IMR-90 (cell line): ENCODE results near the gene BAZ2B. TPM values are rescaled to one million over a fixed set of nuclear protein-coding genes. Genes with fewer than 3 reads are reported as not detected.

Experiments
- ATAC-seq: fragments of 200-7000 bp; cut with Tn5 transposase; 2 replicates; pipeline ENCODE4 v1.9.1; 2020; ENCODE audit warnings: low read depth, mild to moderate bottlenecking, moderate library complexity
- BruUV-seq: library from RNA; stranded (reverse); fragments of 400-500 nt; replicated peaks from 2 replicates; lab custom pipeline; 2021; lab: Mats Ljungman, UMichigan
- CTCF ChIA-PET: fragments of 300-600 bp; formaldehyde crosslinking; extraction: SDS; loops from one replicate; lab custom pipeline; 2021; ENCODE audit warnings: antibody characterized with exemption; lab: Yijun Ruan, JAX
- POLR2A ChIA-PET: fragments of 300-600 bp; sonication (Branson Sonifier 250); formaldehyde crosslinking; loops from one replicate; lab custom pipeline; 2022; ENCODE audit warnings: antibody characterized with exemption; ENCODE audit not compliant: unreplicated experiment; lab: Charles Lee
- DNase-seq: peaks from one replicate; pipeline ENCODE4 v3.0.0; 2013
- H2AFZ ChIP-seq: replicated peaks from 2 replicates; pipeline ENCODE3; 2013; ENCODE audit warnings: low read length, mild to moderate bottlenecking; ENCODE audit not compliant: poor library complexity
- H2AK5ac ChIP-seq: 2 replicates; pipeline ENCODE4 v1.6.1; 2013; ENCODE audit warnings: low read depth, low read length, inconsistent platforms
- H2AK9ac ChIP-seq: replicated peaks from 2 replicates; pipeline ENCODE3; 2013; ENCODE audit warnings: mild to moderate bottlenecking, low read depth, low read length, moderate library complexity; ENCODE audit not compliant: poor library complexity
- H2BK120ac ChIP-seq: 2 replicates; pipeline ENCODE4 v1.6.1; 2013; ENCODE audit warnings: low read depth, low read length, inconsistent platforms
- H2BK15ac ChIP-seq: 3 replicates; pipeline ENCODE4 v1.6.1; 2013; ENCODE audit warnings: low read depth, low read length, inconsistent platforms
- H2BK20ac ChIP-seq: 2 replicates; pipeline ENCODE4 v1.6.1; 2013; ENCODE audit warnings: low read depth, mild to moderate bottlenecking, inconsistent platforms, low read length, moderate library complexity
- H2BK5ac ChIP-seq: 2 replicates; pipeline ENCODE4 v1.6.1; 2013; ENCODE audit warnings: mild to moderate bottlenecking, low read depth, low read length, inconsistent platforms; ENCODE audit not compliant: poor library complexity, severe bottlenecking
- H3K14ac ChIP-seq: replicated peaks from 2 replicates; pipeline ENCODE4 v1.6.1; 2013; ENCODE audit warnings: low read depth, low read length, inconsistent platforms
- H3K18ac ChIP-seq: 2 replicates; pipeline ENCODE4 v1.6.1; 2013; ENCODE audit warnings: low read depth, low read length, control low read depth
- H3K23ac ChIP-seq: 2 replicates; pipeline ENCODE4 v1.6.1; 2013; ENCODE audit warnings: low read depth, low read length, inconsistent platforms
- H3K27ac ChIP-seq: 2 replicates; pipeline ENCODE4 v1.5.1; 2013; ENCODE audit warnings: mild to moderate bottlenecking, control low read depth, low read length; ENCODE audit not compliant: insufficient read depth
- H3K27me3 ChIP-seq: 2 replicates; pipeline ENCODE4 v1.6.1; 2013; ENCODE audit warnings: low read length; ENCODE audit not compliant: control insufficient read depth, insufficient read depth
- H3K36me3 ChIP-seq: 2 replicates; pipeline ENCODE4 v1.6.1; 2013; ENCODE audit warnings: low read length, mixed read lengths; ENCODE audit not compliant: control insufficient read depth, insufficient read depth
- H3K4ac ChIP-seq: 2 replicates; pipeline ENCODE4 v1.6.1; 2013; ENCODE audit warnings: low read depth, low read length, inconsistent platforms
- H3K4me1 ChIP-seq: 2 replicates; pipeline ENCODE4 v1.6.1; 2013; ENCODE audit warnings: low read length, mixed read lengths; ENCODE audit not compliant: control insufficient read depth, insufficient read depth
- H3K4me2 ChIP-seq: 2 replicates; pipeline ENCODE4 v1.6.1; 2013; ENCODE audit warnings: low read depth, mild to moderate bottlenecking, control low read depth, low read length, moderate library complexity
- H3K4me3 ChIP-seq: 2 replicates; pipeline ENCODE4 v1.5.1; 2013; ENCODE audit warnings: low read depth, mild to moderate bottlenecking, control low read depth, low read length, moderate library complexity; ENCODE audit not compliant: insufficient read depth
- H3K56ac ChIP-seq: 2 replicates; pipeline ENCODE4 v1.6.1; 2013; ENCODE audit warnings: low read length, inconsistent platforms; ENCODE audit not compliant: insufficient read depth; ENCODE audit errors: extremely low read depth
- H3K79me1 ChIP-seq, 2 experiments: 2 replicates each; pipeline ENCODE4 v1.6.1; 2013; ENCODE audit warnings: low read length in 2 of 2, inconsistent platforms in 1 of 2, low read depth in 1 of 2
- H3K9ac ChIP-seq: 2 replicates; pipeline ENCODE4 v1.6.1; 2013; ENCODE audit warnings: low read depth, low read length, control low read depth
- H3K9me1 ChIP-seq: 2 replicates; pipeline ENCODE4 v1.6.1; 2013; ENCODE audit warnings: low read length, inconsistent platforms; ENCODE audit not compliant: insufficient read depth
- H3K9me3 ChIP-seq: 2 replicates; pipeline ENCODE4 v1.6.1; 2013; ENCODE audit warnings: low read length; ENCODE audit not compliant: control insufficient read depth, insufficient read depth
- H4K20me1 ChIP-seq: 2 replicates; pipeline ENCODE4 v1.6.1; 2013; ENCODE audit warnings: low read length, inconsistent platforms; ENCODE audit not compliant: insufficient read depth
- H4K5ac ChIP-seq: 2 replicates; pipeline ENCODE4 v1.6.1; 2013; ENCODE audit warnings: mild to moderate bottlenecking, low read depth, low read length, control low read depth
- H4K8ac ChIP-seq, 2 experiments: 2 replicates each; pipeline ENCODE4 v1.6.1; 2013; ENCODE audit warnings: low read depth in 2 of 2, low read length in 2 of 2, control low read depth in 1 of 2, inconsistent platforms in 1 of 2
- H4K91ac ChIP-seq: 2 replicates; pipeline ENCODE4 v1.6.1; 2013; ENCODE audit warnings: low read depth, low read length, inconsistent platforms; ENCODE audit not compliant: insufficient read depth
- BHLHE40 ChIP-seq: fragments of 150-350 bp; IDR thresholded peaks from 2 replicates; pipeline ENCODE4 v1.6.1; 2016; ENCODE audit warnings: mild to moderate bottlenecking, low read depth, low read length
- CHD1 ChIP-seq: IDR thresholded peaks from 2 replicates; pipeline ENCODE4 v1.6.1; 2012; ENCODE audit warnings: low read depth, low read length, improper control_type of control experiment
- CTCF ChIP-seq: conservative IDR thresholded peaks from 2 replicates; pipeline ENCODE4 v1.5.1; 2012; ENCODE audit warnings: mild to moderate bottlenecking, low read depth, low read length, improper control_type of control experiment
- FOS ChIP-seq: fragments of 150-350 bp; IDR thresholded peaks from 2 replicates; pipeline ENCODE4 v1.6.1; 2016; ENCODE audit warnings: low read depth, low read length
- MAFK ChIP-seq: IDR thresholded peaks from 2 replicates; pipeline ENCODE4 v1.6.1; 2012; ENCODE audit warnings: low read depth, low read length, improper control_type of control experiment
- MAZ ChIP-seq: IDR thresholded peaks from 2 replicates; pipeline ENCODE4 v1.6.1; 2012; ENCODE audit warnings: low read depth, mild to moderate bottlenecking, low read length, improper control_type of control experiment, moderate library complexity, borderline replicate concordance
- MXI1 ChIP-seq: IDR thresholded peaks from 2 replicates; pipeline ENCODE4 v1.6.1; 2012; ENCODE audit warnings: low read depth, mild to moderate bottlenecking, low read length, moderate library complexity, borderline replicate concordance
- NFE2L2 ChIP-seq: fragments of 150-350 bp; IDR thresholded peaks from 2 replicates; pipeline ENCODE4 v1.6.1; 2016; ENCODE audit warnings: low read depth, mild to moderate bottlenecking, low read length
- POLR2A ChIP-seq: IDR thresholded peaks from 2 replicates; pipeline ENCODE4 v1.6.1; 2012; ENCODE audit warnings: mild to moderate bottlenecking, low read depth, low read length
- RAD21 ChIP-seq: IDR thresholded peaks from 2 replicates; pipeline ENCODE4 v1.6.1; 2012; ENCODE audit warnings: low read length, improper control_type of control experiment
- RCOR1 ChIP-seq: IDR thresholded peaks from 2 replicates; pipeline ENCODE4 v1.6.1; 2012; ENCODE audit warnings: mild to moderate bottlenecking, low read length, improper control_type of control experiment; ENCODE audit not compliant: insufficient replicate concordance
- RFX5 ChIP-seq: IDR thresholded peaks from 2 replicates; pipeline ENCODE4 v1.8.0; 2012; ENCODE audit warnings: low read depth, mild to moderate bottlenecking, low read length, moderate library complexity
- SMC3 ChIP-seq: fragments of 150-350 bp; IDR thresholded peaks from 2 replicates; pipeline ENCODE4 v1.6.1; 2016; ENCODE audit warnings: low read depth, mild to moderate bottlenecking, antibody characterized with exemption, low read length, moderate library complexity
- WGBS, 2 experiments: methylation state at CpG; one replicate each; pipeline versions ENCODE4 v1.1.5 to v1.1.7; 2013; ENCODE audit warnings: missing lambda C conversion rate in 2 of 2; ENCODE audit not compliant: insufficient read length in 1 of 2; ENCODE audit errors: extremely low coverage in 2 of 2; 5-methylcytosine and 5-hydroxymethylcytosine counted together
- dilution Hi-C: fragments of 300-500 bp; cut with HindIII; formaldehyde crosslinking; loops from one replicate; pipeline ENCODE4 v1.14.3; 2018; ENCODE audit warnings: low sequenced_read_pairs; ENCODE audit not compliant: unreplicated experiment
- in situ Hi-C: fragments of 300-500 bp; cut with MboI; formaldehyde crosslinking; loops from 3 replicates; pipeline ENCODE4 v1.14.3; 2019; ENCODE audit warnings: low sequenced_read_pairs, inconsistent platforms, mixed read lengths
- intact Hi-C: fragments of 100-400 bp; cut with micrococcal nuclease; formaldehyde crosslinking; loops from 2 replicates; pipeline ENCODE4 v1.10.0; 2022
- polyA plus RNA-seq, 3 experiments: library from polyadenylated mRNA; depleted of rRNA; stranded (reverse); fragments of >200 nt; gene quantifications; 2 replicates each; pipeline ENCODE4 v1.2.3, GENCODE V29; 2012; ENCODE audit warnings: low replicate concordance in 1 of 3
- total RNA-seq: library from RNA; depleted of rRNA; stranded (reverse); fragments of >200 nt; gene quantifications from 2 replicates; pipeline ENCODE4 v1.2.3, GENCODE V29; 2012
- TF ChIP-seq, protein P1 (sequence below): fragments of 150-350 bp; IDR thresholded peaks from 2 replicates; pipeline ENCODE4 v1.6.1; 2017; ENCODE audit warnings: mild to moderate bottlenecking, antibody characterized with exemption, low read length, low read depth
- TF ChIP-seq, protein P2 (sequence below): fragments of 150-350 bp; IDR thresholded peaks from 2 replicates; pipeline ENCODE4 v1.6.1; 2016; ENCODE audit warnings: low read depth, mild to moderate bottlenecking, low read length, moderate library complexity, borderline replicate concordance

Gene BAZ2B
- total and polyA plus RNA-seq, 2 of the 4 experiments (the other 2 are of a cell fraction): 8.9 to 42.1 TPM

GRCh38 chr2:159617646-159618045 is 1.3 kb upstream of the BAZ2B start:
- DNase-seq (peak; percentile 31), ATAC-seq (no peak)
- H3K23ac ChIP-seq: no peak overlapping the region
- intact Hi-C loops (loop anchor here (10.0 kb wide), 1 partner anchor 483 kb away; no protein-coding TSS in a partner anchor), dilution Hi-C loops (no loop called here), in situ Hi-C loops (no loop called here)
- no peak overlapping the region for H2AFZ ChIP-seq
- H4K20me1 ChIP-seq: no peaks in the 10 kb centered on the region
- no peak overlapping the region for H3K4me3 ChIP-seq
- no peak overlapping the region for H2BK20ac ChIP-seq
- no peak overlapping the region for H4K8ac ChIP-seq
- H3K36me3 ChIP-seq: no peaks in the 10 kb centered on the region
- no peak overlapping the region for H2BK5ac ChIP-seq
- H3K9me1 ChIP-seq: 0 out of 2 replicates have a peak, but pooled peaks cover under 1% of the 10 kb centered on the region
- no peak overlapping the region for H3K18ac ChIP-seq
- no peak overlapping the region for H3K27ac ChIP-seq
- no peak overlapping the region for H3K4ac ChIP-seq
- peak overlapping the region; percentile 69 for H3K4me2 ChIP-seq
- no peak overlapping the region for H2BK15ac ChIP-seq
- WGBS, 2 experiments: no CpG with 5 or more reads among the region's 2 CpGs
- no peak overlapping the region for H2AK9ac ChIP-seq
- H2BK120ac ChIP-seq: no peak overlapping the region
- ChIA-PET CTCF (interaction anchor here (0.6 kb wide), 1 partner anchor 300 kb away, joined by 4 read pairs; no protein-coding TSS in a partner anchor), POLR2A (no interaction called here)
- H4K5ac ChIP-seq: no peak overlapping the region
- no peaks in the 10 kb centered on the region; the same call in 1 of the 2 replicates for H3K4me1 ChIP-seq
- no peak overlapping the region for H3K56ac ChIP-seq
- H4K91ac ChIP-seq: no peak overlapping the region
- BruUV-seq: no TSS peak
- H3K79me1 ChIP-seq: peaks cover 0 to 9% of the 10 kb centered on the region in 2 experiments; a peak in 2 of 4 replicates
- TF ChIP-seq NFE2L2 (no peak), CHD1 (no peak), RCOR1 (no peak), RAD21 (no peak), RFX5 (no peak), BHLHE40 (no peak), MAZ (no peak), POLR2A (no peak), FOS (no peak), MAFK (no peak), SMC3 (no peak), CTCF (no peak), MXI1 (no peak)
- TF ChIP-seq, protein P1, sequence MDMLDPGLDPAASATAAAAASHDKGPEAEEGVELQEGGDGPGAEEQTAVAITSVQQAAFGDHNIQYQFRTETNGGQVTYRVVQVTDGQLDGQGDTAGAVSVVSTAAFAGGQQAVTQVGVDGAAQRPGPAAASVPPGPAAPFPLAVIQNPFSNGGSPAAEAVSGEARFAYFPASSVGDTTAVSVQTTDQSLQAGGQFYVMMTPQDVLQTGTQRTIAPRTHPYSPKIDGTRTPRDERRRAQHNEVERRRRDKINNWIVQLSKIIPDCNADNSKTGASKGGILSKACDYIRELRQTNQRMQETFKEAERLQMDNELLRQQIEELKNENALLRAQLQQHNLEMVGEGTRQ: no peak
- TF ChIP-seq, protein P2, sequence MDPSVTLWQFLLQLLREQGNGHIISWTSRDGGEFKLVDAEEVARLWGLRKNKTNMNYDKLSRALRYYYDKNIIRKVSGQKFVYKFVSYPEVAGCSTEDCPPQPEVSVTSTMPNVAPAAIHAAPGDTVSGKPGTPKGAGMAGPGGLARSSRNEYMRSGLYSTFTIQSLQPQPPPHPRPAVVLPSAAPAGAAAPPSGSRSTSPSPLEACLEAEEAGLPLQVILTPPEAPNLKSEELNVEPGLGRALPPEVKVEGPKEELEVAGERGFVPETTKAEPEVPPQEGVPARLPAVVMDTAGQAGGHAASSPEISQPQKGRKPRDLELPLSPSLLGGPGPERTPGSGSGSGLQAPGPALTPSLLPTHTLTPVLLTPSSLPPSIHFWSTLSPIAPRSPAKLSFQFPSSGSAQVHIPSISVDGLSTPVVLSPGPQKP: no peak
- no peaks in the 10 kb centered on the region for H3K27me3 ChIP-seq
- H3K9ac ChIP-seq: no peak overlapping the region
- no peak overlapping the region for H2AK5ac ChIP-seq
- no peaks in the 10 kb centered on the region for H3K9me3 ChIP-seq
- no peak overlapping the region for H3K14ac ChIP-seq
